C4-2B (cell line): Measurements from ENCODE around the gene TAOK3.

ENCODE experiments used
- H3K27ac ChIP-seq: fragments of 450-650 bp; 2 replicates; pipeline ENCODE4 v1.5.1; 2017
- ZFX ChIP-seq: fragments of 450-650 bp; IDR thresholded peaks from 2 replicates; pipeline ENCODE4 v1.6.1; 2017
- TF ChIP-seq, protein P1 (sequence below): fragments of 450-650 bp; conservative IDR thresholded peaks from 2 replicates; pipeline ENCODE4 v1.5.1; 2017; ENCODE audit warnings: mild to moderate bottlenecking

The TAOK3 gene

DNA sequence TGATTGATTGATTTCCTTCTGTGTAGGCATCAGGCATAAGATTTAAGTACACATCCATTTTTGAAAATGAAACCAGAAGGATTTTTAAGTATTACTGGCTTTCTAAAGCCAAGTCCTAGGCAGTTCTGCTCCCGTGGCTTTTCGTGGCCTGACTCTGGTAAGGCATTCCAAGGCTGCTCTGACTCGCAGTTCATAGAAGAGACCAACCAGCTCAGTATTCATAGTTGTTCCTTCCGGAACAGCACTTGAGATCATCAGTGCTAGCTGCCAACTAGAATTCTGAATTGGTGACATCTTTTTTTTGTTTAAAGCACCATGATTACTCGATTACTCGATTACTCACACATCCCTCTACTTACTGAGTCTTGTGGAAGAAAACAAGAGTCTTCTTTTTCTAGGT is 29.5 kb upstream of the TAOK3 start:
- TF ChIP-seq ZFX, result no peak
- TF ChIP-seq, protein P1, sequence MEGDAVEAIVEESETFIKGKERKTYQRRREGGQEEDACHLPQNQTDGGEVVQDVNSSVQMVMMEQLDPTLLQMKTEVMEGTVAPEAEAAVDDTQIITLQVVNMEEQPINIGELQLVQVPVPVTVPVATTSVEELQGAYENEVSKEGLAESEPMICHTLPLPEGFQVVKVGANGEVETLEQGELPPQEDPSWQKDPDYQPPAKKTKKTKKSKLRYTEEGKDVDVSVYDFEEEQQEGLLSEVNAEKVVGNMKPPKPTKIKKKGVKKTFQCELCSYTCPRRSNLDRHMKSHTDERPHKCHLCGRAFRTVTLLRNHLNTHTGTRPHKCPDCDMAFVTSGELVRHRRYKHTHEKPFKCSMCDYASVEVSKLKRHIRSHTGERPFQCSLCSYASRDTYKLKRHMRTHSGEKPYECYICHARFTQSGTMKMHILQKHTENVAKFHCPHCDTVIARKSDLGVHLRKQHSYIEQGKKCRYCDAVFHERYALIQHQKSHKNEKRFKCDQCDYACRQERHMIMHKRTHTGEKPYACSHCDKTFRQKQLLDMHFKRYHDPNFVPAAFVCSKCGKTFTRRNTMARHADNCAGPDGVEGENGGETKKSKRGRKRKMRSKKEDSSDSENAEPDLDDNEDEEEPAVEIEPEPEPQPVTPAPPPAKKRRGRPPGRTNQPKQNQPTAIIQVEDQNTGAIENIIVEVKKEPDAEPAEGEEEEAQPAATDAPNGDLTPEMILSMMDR, result no peak
- H3K27ac ChIP-seq, result no peak overlapping the region

DNA sequence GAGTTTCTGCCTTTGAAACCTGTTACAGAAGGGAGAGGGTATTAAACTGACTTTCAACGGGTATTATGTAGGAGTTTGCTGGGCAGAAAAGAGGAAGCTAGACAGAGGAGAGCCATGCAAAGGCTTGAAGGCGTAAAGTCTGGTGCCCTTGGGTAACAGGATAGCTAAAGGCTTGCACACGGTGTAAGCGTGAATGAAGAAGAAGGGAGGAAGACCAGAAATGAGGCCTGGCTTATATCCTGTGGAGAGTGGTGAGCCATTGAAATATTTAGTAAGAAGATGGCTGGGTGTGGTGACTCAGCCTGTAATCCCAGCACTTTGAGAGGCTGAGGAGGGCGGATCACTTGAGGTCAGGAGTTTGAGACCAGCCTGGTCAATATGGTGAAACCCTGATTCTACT is 26.2 kb upstream of the TAOK3 start:
- no peak overlapping the region for H3K27ac ChIP-seq

DNA sequence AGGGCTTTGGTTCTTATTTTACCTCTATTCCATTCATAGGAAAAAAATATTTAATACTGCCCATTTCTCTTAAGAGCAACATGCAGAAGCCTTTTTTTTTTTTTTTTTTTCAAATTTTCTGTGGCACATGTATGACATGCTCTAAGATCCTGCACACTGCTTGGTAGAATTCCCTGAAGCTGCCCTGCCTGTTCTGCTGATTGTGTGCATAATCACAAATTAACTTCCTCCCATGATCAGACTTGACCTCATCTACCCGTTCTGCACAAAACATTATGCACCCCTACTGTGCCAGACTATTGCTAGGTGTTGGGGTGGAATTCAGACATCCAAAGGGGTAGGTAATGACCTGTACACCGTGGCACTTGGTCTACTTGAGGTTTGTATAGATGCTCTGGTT is 25.8 kb upstream of the TAOK3 start:
- H3K27ac ChIP-seq, result no peak overlapping the region
- TF ChIP-seq, protein P1, result no peak
- TF ChIP-seq ZFX, result no peak

More for the DNA sequence above, 26.2 kb upstream of the TAOK3 start:
- TF ChIP-seq, protein P1, result no peak
- TF ChIP-seq ZFX, result no peak

DNA sequence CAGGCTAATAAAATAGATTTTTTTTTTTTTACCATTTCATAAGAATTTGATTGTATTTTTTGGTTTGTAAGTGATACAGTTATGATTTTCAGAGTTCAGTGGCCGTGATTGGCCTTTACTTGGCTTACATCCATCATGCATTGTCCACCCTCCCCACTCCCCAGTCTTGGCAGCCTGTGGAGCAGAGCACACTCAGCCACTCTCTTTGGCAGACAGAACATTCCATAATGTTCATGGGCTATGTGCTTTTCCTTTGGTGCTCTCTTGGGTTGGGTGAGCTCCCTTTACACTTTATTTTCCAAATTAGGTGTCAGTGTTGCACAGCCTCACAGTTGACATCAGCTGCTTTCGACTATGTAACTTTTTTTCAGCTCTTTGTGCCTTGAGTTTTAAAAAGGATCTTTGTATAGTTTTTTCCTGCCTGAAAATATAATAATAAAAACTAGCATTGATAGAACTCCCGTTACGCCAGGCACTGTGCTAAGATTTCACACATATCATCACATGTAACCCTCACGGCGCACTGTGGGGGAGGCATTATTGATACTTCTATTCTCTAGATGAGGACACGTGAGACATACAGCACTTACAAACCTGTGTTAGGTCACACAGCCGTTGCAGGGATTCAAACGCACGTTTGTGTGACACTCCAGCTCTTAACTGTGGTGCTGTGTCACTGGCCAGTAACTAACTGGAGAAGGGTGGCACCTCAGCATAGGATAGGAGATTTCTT is 25.2 kb upstream of the TAOK3 start:
- no peak for TF ChIP-seq ZFX
- TF ChIP-seq, protein P1, result no peak

DNA sequence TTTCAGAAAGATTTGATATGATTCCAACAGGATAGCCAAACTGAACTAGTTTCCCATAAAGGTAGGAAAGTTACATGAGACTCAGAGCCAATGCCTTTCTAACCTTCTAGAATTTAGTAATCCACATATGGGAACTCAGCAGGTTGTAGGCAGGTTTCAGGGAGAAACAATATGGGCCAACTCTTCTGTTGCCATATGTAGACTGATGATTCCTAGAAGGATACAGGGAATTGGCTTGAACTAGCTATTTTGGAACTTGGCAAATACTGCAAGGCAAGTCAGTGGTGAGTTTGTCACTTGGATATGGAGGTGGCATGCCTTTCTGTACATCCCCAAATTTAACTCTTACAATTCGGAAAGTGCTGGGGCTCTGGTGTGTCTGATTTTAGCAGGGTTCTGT is 19.1 kb upstream of the TAOK3 start:
- TF ChIP-seq, protein P1, result no peak
- TF ChIP-seq ZFX, result no peak
- no peak overlapping the region for H3K27ac ChIP-seq

More for the DNA sequence above, 25.2 kb upstream of the TAOK3 start:
- H3K27ac ChIP-seq, result no peak overlapping the region

DNA sequence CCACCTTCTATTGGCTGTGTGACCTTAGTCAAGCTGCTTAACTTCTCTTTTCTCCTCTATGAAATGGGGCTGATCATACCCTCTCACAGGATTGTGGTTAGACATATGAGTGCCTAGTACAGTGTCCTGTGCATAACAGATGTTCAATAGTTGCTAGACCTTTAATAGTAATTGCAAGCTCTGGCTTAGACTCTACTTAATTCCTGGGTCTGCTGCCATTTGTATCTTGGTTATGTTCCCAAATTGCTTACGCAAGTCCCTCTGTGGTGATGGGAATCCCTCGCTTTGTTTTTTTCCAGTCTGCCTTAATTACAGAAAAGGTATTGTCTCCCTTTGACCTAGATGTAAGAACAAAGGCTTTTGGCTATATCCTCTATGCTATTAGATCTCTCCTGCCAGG is 18.7 kb upstream of the TAOK3 start:
- no peak for TF ChIP-seq ZFX
- TF ChIP-seq, protein P1, result no peak
- H3K27ac ChIP-seq, result no peak overlapping the region

DNA sequence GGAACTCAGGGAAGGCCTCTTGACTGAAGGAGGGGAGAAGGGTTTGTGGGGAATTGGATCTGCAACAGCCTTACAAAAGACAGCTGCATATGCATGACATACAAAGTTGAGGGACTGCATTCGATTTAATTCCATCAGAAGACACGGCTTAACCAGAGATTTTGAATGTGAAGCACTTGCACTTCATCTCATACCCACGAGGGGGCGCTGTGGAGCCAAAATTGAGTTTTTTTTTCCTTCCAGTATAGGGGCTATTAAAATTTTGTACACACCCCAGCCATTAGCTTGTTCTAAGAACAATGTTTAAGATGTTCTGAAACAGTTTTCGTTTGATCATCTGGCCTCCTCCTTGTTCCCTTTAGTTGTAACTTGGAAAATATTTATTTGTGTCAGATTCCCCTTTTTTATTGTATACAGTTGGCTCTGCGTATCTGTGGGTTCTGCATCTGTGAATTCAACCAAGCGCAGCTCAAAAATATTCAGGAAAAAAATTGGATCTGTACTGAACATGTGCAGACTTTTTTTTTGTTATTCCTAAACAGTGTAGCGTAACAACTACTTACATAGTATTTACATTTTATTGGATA is 5.3 kb upstream of the TAOK3 start:
- no peak for TF ChIP-seq ZFX
- TF ChIP-seq, protein P1, result peak; percentile 90

More for the DNA sequence above, 5.3 kb upstream of the TAOK3 start:
- peak overlapping the region; percentile 98; the same call in 1 of the 2 replicates for H3K27ac ChIP-seq
